ENCODE data around the gene SH3D19.

SH3D19 gene

GRCh38 chr4:151355155-151355554 lies 29.8 kb upstream of the SH3D19 start:
- TF ChIP-seq CTCF (IDR thresholded peaks at IDR 0.05): no peak

GRCh38 chr4:151347490-151348235 lies 22.3 kb upstream of the SH3D19 start:
- TF ChIP-seq CTCF (IDR thresholded peaks at IDR 0.05): no peak

- TF ChIP-seq CTCF (IDR thresholded peaks at IDR 0.05): no peak
Measured at GRCh38 chr4:151344948-151345347, 19.5 kb upstream of the SH3D19 start.

GRCh38 chr4:151340751-151341385 lies 15.5 kb upstream of the SH3D19 start:
- TF ChIP-seq CTCF (IDR thresholded peaks at IDR 0.05): no peak

GRCh38 chr4:151339467-151339866 lies 14.1 kb upstream of the SH3D19 start:
- no peak for TF ChIP-seq CTCF (IDR thresholded peaks at IDR 0.05)

GRCh38 chr4:151331276-151332042 lies 6.1 kb upstream of the SH3D19 start:
- no peak for TF ChIP-seq CTCF (IDR thresholded peaks at IDR 0.05)

GRCh38 chr4:151329217-151330007 lies 4.0 kb upstream of the SH3D19 start:
- no peak for TF ChIP-seq CTCF (IDR thresholded peaks at IDR 0.05)
